SK-MEL-5 (cell line): ENCODE results near the gene ZFYVE28. TPM values are rescaled to one million over a fixed set of nuclear protein-coding genes. Genes with fewer than 3 reads are reported as not detected.
A peak's percentile ranks its signal among the peaks of the same experiment; 100 is the strongest.
"Not testable (repeated sequence)": the region's sequence is repeated elsewhere in the genome, so short reads cannot be mapped to it uniquely, and the experiment has no call there.

Experiments
- DNase-seq: peaks from one replicate; pipeline ENCODE4 v3.0.0-alpha.2; 2016; ENCODE audit warnings: low read depth, low spot score
- in situ Hi-C: cut with HindIII; loops from 2 replicates; pipeline ENCODE4 v1.10.0; 2016; ENCODE audit warnings: low sequenced_read_pairs, high pct_unique_total_duplicates, low pct_unique_long_range_greater_than_20kb
- total RNA-seq: library from RNA; depleted of rRNA; stranded (reverse); fragments of >200 nt; shearing (Covaris generic); gene quantifications from 2 replicates; pipeline ENCODE4 v1.2.3, GENCODE V29; 2014

The ZFYVE28 gene
- total RNA-seq, 1 experiment from 2014 or later = 3.1 TPM

DNA sequence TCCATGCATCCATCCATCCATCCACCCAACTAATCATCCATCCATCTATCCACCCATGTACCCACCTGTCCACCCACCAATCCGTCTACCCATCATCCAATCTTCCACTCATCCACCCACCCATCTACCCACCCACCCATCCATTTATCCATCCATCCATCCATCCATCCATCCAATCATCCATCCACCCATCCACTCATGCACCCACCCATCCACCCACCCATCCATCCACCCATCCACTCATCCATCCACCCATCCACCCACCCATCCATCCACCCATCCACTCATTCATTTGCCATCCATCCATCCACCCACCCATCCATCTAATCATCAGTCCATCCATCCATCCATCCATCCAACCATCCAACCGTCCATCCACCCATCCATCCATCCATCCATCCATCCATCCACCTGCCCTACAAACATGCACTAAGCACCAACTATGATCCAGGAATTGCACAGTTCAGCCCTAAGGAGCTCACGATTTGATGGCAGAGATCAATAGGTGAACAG, 135.2 kb downstream of the ZFYVE28 start:
- in situ Hi-C loops = no loop called here

DNA sequence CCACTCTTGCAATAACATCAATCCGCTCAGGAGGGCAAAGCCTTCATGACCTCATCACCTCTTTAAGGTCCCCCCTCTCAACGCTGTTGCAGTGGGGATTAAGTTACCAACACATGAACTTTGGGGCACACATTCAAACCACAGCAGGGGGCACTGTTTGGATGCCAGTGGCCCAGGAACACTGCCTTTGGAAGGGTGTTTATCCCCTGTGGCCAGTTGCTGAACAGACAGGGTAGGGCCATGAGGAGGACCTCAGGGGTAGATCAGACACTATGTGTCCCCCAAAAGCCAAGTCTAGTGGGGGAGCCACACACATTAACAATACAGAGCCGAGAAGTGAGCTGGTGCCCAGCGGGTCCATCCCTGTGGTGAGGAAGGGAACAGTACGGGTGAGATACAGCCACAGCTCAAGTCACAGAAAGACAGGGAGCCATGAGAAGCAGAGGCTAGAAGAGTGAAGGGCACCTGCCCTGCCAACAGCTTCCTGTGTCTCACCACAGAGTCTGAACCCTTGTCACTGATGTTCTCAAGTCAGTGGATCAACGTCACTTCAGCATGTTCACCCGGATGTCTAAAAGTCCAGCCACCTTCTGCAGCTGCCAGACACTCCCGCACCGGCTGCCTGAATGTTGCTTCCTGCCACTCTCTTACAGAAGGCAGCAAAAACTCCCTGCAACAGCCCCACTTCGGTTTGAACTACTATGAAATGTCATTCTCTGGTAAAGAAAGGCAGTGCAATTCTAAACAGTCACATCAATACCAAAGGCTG, 136.7 kb downstream of the ZFYVE28 start:
- in situ Hi-C loops = no loop called here
- peak; percentile 46 for DNase-seq

More for the DNA sequence above, 135.2 kb downstream of the ZFYVE28 start:
- no peak for DNase-seq

DNA sequence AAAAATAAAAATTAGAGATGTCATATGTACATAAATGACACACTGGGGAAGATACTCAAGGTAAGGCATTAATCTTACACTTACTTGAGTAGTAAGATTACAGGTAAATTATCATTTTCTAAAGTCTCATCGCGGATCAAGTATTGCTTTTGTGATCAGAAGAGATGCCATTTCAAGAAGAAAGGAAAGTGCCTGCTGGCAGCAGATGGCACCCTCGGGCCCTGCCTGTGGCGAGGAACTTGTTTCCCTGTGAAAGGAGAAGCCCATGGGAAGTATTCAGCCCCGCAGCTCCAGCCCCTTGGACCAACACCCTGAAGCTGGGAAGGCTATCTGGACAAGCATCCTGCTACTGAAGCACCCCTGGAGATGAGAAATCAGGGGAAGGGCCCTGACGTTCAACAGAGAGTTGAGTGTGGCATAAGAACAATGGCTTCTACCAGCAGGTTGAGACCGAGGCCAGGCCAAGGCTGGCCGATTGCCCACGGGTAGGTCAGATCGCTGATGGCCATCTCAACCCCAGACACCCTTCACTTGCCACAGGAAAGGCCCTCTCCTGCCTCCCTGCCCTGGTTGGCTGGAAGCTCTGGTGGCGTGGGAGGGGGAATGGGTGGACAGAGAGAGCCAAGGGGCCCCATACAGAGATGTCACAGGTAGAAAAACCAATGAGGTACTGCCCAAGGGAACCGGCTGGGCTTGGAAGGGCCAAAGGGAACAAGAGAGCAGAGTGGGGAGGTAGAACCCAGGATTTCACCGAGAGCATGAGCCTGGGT, 137.7 kb downstream of the ZFYVE28 start:
- in situ Hi-C loops = no loop called here
- no peak for DNase-seq

DNA sequence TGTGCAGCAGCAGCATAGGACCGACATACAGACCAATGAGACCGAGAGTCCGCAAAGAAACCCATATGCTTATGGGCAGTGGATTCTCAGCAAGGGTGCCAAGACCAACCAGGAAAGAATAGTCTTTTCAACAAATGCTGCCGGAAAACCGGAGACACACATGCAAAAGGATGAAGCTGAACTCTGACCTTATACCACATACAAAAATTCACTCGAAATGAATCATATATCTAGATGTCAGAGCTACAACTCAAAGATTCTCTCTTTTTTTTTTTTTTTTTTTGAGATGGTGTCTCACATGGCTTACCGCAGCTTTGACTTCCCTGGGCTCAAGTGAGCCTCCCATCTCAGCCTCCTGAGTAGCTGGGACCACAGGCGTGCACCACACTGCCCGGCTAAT, 140.5 kb downstream of the ZFYVE28 start:
- in situ Hi-C loops = no loop called here
- no peak for DNase-seq

DNA sequence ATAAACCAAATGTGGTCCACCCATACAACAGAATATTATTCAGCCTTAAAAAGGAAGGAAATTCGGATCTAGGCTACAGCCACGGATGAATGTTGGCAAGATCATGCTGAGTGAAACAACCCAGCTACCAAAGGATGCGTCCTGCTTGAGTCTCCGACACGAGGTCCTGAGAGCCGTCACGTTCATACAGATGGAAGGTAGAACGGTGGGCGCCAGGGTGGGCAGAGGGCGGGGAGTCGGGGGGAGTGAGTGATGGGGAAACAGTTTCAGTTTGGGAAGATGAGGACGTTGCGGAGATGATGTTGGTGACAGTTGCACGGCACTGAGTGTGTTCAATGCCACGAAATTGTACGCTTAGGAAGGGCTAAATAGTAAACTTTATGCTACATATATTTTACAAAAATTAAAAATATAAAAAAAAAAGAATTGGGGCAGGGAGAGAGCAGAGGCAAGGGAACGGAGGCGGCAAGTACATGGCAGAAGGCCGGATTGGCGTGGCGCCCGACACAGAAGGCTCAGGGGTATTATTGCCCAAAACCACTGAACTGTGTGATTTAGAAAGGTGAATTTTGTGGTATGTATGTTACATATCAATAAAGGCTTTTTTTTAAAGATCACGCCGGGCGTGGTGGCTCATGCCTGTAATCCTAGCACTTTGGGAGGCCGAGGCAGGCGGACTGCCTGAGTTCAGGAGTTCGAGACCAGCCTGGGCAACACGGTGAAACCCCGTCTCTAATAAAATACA, 141.7 kb downstream of the ZFYVE28 start:
- no peak for DNase-seq
- in situ Hi-C loops = no loop called here

DNA sequence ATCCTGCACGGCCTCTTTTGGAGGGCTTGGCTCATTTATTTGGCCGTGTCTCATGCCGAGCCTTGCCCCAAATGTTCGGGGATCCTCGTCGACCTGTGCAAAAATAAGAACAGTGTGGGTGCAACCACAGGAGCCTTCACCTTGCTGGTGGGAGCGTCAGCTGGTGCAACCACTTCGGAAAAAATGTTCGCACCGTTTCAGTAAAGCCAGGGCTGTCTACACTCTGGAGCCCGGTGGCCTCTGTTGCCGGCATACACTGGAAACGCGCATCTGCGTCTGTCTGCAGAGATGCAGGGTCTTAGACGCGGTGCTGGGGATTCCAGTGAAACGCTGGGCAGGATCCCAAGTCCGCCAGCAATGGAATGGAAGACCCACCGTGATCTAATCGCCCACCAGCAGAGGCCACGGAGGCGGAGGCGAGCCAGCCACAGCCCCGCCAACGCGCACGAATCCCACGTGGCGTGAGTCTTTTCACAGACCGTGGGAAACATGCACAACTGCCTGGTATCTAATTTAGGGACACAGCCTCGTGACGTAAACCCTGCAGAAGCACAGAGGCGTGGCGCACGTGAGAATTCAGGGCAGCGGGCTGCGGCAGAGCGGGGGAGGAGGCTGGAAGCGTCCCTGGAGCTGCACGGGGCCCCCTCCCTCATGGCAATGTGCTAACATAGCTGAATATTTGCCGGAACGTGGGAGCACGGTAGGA, 142.7 kb downstream of the ZFYVE28 start:
- in situ Hi-C loops = no loop called here
- DNase-seq = no peak

DNA sequence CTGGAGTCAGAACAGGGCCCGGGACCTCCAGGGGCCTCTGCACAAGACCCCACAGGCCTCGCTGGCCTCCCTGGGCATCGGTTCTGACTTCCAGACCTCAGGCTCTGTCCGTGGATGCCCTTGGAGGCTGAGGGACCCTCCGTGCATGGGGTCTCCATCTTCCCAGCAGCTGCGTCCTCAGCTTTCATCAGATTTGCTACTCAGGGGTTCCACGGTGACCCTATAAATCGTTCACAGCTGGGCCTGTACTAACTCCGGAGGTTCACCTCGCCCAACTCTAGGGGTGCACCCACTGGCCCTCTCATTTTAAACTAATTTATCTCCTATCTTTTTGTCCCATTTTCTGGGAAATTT, 143.4 kb downstream of the ZFYVE28 start:
- DNase-seq, in situ Hi-C loops: not testable (repeated sequence)

DNA sequence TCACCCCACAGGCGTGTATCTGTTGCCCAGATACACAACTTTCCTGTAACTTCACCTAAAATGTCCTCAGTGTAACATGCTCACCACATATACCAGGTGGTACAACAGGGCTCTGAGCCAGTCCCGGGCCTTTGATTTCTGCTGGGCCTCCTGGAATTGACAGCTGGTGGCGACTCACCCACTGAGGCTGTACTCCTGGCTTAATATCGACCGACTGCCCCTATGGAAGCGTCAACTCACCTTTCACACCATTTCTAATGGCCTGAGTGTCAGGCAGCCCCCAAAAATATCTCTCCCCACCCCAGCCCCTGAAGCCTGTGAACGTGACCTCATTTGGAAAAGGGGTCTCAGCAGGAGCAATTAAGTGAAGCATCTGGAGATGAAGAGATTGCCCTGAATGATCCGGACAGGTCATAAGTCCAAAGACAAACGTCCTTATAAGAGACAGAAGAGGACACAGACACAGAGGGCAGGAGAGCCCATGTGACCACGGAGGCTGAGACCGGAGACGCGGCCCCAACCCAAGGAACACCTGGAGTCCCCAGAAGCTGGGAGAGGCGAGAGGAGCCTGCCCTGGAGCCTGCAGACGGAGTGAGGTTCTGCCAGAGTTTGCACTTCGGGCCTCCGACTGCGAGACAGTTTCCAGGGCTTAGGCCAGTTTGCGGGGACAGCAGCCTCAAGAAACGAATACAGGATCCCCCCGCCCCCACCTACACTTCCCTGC, 144.0 kb downstream of the ZFYVE28 start:
- in situ Hi-C loops = no loop called here
- no peak for DNase-seq

DNA sequence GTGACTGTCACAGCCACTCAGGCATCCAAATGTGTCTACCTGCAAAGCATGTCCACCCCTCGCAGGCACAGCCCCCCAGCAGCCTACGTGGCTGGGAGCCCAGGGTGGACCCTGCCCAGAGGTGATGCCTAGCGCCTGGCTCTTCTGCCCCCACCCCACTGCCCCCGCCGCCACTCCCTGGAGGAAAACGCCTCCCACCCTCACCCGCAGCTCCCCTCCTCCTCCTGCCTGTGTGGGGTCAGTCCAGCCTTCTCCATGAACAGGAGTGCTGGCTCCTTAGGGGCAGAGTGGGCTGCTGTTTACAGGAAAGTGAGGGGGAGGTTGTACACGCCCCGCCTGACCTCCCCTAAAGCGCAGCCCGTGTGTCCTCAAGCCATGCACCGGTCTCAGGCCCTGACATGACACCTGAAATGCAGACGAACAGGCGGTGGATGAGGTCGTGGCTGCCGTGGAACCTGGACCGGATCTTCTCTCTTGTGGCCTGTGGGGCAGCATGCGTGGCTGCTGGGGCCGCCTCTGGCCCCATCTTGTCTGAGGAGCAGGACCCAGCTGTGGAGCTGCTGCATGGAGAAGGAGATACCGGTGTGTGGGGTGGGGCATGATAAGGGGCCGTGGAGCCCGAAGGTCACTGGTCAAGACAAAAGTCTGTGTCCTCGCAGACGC, 144.7 kb downstream of the ZFYVE28 start:
- no peak for DNase-seq
- in situ Hi-C loops = no loop called here

DNA sequence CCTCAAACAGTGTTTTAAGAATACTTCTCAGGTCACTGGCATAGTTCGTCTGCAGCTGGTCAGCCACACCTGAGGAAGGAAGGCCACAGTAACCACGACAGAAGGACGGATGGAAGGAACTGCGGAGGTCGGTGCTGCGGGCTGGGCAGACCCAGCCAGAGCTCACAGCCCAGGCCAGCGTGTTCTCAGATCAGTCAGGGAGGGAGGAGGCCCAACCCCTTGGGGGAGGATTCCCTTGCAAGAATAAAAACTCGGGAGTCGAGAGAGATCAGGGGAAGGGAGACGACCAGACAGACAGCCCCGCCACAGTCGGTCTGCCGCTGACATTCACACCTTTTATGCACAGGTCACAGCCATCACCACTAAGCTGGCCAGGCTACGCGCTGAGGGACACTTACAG, 145.2 kb downstream of the ZFYVE28 start:
- no peak for DNase-seq
- in situ Hi-C loops = no loop called here

DNA sequence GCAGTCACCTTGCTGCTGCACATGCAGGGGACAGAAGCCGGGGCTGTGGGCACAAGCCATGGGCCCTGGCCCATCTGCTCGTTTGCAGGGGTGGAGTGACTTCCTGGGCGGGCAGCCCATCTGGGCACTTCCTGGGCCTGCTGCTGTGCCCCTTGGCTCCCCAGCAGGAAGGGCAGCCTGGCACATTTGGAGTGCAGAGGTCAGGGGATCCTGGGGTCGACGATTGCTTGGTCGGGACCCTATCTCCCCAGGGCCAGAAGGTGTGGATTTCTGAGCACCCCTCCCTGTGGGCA, 145.7 kb downstream of the ZFYVE28 start:
- no peak for DNase-seq

DNA sequence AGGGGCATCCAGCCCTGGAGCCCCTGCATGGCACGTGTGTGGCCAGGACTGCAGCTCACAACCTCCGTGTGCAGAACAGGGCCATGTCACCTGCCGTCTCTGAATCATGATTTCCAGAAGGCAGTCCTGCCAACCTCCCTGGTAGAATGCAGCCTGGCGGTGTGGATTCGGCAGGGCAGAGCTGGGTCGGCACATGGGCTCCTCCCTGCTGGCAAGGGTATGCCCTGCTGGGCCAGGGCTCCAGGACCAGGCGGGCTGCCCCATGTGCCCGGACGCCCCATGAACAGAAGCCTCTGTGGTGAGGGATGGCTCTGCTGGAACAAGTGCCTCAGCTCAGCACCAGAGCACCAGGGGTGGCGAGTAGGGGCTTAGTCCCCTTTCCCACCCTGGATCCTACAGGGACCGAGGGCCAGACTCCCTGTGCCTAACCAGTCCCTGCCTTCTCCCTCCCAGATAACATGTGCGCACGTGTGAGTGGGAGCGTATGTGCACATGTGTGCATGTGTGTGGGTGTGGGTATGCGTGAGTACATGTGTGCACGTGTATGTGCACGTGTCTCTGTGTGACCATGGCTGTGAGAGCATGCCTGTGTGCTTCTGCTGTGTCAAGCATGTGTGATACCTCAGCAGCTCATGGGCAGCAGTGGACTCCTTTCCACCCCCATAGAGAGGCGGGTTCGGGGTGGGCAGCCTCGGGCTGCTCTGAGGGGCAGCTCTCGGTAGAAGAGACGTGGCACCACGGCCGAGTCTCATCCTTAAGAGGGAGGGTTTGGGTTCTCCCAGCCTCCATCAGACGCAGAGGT, 146.2 kb downstream of the ZFYVE28 start:
- DNase-seq = no peak
- in situ Hi-C loops = no loop called here

More for the DNA sequence above, 145.7 kb downstream of the ZFYVE28 start:
- in situ Hi-C loops = no loop called here

DNA sequence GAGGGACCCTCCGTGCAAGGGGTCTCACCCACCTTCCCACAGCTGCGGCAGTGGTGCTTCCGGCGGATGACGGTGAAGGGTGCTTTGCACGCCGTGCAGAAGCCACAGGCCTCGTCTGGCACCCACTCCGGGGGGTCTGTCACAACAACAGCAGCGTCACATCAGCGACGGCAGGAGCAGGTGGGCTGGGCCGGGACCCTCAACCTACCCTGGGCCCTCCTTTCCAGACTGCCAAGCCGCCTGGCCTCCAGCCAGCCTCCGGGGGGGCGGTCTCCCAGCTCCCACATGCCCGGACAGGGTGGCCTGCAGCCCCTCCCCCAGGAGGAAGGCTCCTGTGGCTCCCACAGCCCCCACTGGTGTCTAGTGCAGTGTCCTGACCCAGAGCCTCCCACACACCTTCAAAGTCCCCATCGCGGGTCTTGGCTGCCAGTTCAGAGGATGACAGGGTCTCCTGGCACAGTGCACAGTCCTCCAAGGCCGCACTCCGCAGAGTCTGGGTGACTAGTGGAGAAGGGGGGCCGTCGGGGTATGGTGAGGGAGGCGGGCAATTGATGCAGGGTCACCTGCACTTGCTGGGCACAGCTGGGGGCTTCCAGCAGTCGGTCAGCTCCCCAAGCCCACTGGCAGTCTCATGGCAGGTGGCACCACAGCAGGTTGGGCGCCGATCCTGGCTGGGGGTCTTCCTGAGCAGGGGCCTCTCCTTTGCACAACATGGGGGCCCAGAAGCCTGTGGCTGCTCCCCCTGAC, 147.0 kb downstream of the ZFYVE28 start:
- in situ Hi-C loops = no loop called here
- DNase-seq = no peak

DNA sequence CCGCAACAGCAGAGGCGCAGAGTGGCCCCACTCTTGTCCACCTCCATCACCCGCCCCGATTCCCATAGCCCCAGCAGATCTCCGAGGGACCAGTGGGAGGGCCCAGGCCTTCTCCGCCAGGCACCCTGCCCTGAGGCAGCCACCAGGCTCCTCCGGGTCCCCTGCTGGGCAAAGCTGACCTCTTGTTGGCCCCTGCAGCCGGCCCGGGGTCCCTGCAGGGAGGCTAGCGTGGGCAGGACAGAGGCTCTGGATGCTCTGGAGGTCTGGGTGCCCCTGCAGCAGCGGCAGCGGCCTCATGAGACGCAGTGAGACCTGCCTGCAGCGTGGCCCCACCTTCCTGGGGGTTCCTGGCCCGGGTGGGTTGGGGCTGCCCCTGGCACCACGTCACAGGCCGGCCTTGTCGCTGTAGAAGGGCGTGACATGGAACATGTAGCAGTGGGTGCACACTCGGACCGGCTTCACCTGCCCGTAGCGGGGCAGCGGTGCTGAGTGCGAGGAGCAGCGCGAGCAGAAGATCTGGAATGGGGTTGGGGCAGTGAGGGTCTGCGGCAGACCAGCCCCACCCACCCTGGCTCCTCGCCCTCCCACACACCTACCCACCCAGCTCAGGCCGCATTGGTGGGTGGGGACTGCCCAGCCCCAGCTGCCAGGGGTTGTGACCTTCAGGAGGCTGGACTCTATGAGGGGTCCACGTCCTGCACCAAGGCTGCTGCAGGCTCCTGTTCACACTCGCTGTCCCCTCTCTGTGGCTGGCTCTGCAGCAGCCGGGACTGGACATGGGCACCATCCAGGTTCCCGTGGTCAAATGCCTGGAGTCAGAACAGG, 147.9 kb downstream of the ZFYVE28 start:
- DNase-seq = no peak
- in situ Hi-C loops = no loop called here
